ENCODE data around the gene PTK7.

The PTK7 gene

DNA sequence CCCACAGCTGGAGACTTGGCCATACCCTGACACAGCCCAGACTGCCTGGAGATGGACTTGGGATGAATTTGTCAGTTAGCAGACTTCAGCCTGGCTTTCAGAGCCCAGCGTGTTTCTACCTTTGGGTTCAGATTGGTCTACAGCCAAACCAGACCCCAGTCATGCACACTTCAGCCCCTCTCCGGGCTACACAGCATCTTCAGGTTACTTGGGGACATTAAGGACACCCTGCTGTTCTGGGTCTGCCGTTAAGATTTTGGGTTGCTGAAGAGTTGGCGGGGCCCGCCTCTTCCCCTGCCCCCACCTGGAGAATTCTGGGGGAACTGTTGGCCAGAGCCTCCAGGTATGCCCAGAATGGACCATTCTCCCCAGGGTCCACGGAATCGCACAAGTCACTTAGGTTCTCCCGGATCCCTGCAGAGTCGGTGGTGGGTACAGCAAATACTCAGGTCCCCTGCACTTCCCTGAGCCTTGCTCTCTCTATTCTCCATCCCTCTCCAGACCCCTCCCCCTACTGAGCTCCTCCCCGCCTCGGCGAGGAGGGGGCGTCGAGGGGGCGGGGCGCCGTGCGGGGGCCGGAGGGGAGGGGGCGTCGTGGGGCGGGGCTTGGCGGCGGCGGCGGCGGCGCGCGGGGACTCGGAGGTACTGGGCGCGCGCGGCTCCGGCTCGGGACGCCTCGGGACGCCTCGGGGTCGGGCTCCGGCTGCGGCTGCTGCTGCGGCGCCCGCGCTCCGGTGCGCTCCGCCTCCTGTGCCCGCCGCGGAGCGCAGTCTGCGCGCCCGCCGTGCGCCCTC, at the start of gene PTK7:
PTK7 (plus strand) TSS at position 645 of the 794 bp plus-strand sequence. CDS start 175 bp downstream, outside the sequence.
- no peaks in the 10 kb centered on the region for H3K27me3 ChIP-seq (ENCODE audit: insufficient read depth, low read length)
- H3K36me3 ChIP-seq (ENCODE audit: insufficient read depth, low read depth, low read length) = peaks cover 14% of the 10 kb centered on the region; the same call in 1 of the 2 replicates
- H3K4me1 ChIP-seq (ENCODE audit: insufficient read depth, low read length) = peaks cover 27% of the 10 kb centered on the region
- peak within 1 kb of the TSS; percentile 92 for H3K9ac ChIP-seq (ENCODE audit: low read depth, low read length)
- peak within 1 kb of the TSS; percentile 86 for H3K4me3 ChIP-seq (ENCODE audit: low read length)
- no peaks in the 10 kb centered on the region for H3K9me3 ChIP-seq (ENCODE audit: insufficient read depth, low read depth, low read length)
- H3K27ac ChIP-seq (ENCODE audit: low read length) = peak within 1 kb of the TSS; percentile 46

DNA sequence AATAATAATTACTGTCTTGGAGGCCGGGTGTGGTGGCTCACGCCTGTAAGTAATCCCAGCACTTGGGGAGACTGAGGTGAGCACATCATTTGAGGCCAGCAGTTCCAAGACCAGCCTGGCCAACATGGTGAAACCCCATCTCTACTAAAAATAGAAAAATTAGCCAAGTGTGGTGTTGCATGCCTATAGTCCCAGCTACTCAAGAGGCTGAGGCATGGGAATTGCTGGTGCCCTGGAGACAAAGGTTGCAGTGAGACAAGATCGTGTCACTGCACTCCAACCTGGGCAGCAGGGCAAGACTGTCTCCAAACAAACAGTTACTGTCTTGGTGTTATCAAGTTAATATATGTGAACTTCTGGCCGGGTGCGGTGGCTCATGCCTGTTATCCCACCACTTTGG, 49.7 kb upstream of the PTK7 start:
- H3K36me3 ChIP-seq (ENCODE audit: insufficient read depth, low read depth, low read length) = peaks cover 72% of the 10 kb centered on the region
- no peak overlapping the region for H3K4me3 ChIP-seq (ENCODE audit: low read length)
- H3K9ac ChIP-seq (ENCODE audit: low read depth, low read length) = no peak overlapping the region
- H3K4me1 ChIP-seq (ENCODE audit: insufficient read depth, low read length) = no peaks in the 10 kb centered on the region
- H3K27me3 ChIP-seq (ENCODE audit: insufficient read depth, low read length) = no peaks in the 10 kb centered on the region
- no peaks in the 10 kb centered on the region for H3K9me3 ChIP-seq (ENCODE audit: insufficient read depth, low read depth, low read length)
- H3K27ac ChIP-seq (ENCODE audit: low read length) = no peak overlapping the region

DNA sequence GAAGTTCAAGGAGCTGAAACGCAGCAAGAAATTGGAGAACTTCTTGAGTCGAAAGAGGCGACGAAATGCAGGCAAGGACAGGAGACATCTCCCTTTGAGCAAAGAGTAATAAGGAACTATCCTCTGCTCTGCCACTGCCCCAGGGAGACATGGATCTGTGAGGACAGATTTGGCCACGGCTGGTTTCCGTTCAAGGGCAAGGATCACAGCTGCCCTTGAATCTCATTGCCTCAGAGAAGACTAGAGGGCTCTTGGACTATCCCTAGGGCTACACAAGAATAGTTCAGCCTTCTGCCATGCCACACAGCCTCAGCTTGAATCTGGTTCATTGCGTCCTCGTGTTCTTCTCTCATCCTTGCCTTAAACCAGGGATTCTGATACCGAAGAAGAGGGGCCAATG, 47.0 kb upstream of the PTK7 start:
- Histone ChIP-seq H3K27ac (ENCODE audit: low read length) (no peak overlapping the region), H3K4me1 (ENCODE audit: insufficient read depth, low read length) (no peaks in the 10 kb centered on the region), H3K27me3 (ENCODE audit: insufficient read depth, low read length) (no peaks in the 10 kb centered on the region), H3K4me3 (ENCODE audit: low read length) (no peak overlapping the region), H3K36me3 (ENCODE audit: insufficient read depth, low read depth, low read length) (peaks cover 84% of the 10 kb centered on the region), H3K9ac (ENCODE audit: low read depth, low read length) (no peak overlapping the region), H3K9me3 (ENCODE audit: insufficient read depth, low read depth, low read length) (no peaks in the 10 kb centered on the region)

DNA sequence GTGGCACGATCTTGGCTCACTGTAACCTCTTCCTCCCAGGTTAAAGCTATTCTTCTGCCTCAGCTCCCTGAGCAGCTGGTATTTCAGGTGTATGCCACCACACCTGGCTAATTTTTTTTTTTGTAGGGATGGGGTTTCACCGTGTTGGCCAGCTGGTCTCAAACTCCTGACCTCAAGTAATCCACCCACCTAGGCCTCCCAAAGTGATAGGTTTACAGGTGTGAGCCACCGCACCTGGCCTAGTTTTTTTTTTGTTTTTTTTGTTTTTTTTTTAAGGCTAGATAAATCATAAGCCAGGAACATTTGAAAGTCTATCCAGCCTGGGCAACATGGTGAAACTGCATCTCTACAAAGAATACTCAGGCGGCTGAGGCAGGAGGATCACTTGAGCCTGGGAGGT, 43.8 kb upstream of the PTK7 start:
- Histone ChIP-seq H3K36me3 (ENCODE audit: insufficient read depth, low read depth, low read length) (peaks cover 75% of the 10 kb centered on the region), H3K4me1 (ENCODE audit: insufficient read depth, low read length) (no peaks in the 10 kb centered on the region), H3K27ac (ENCODE audit: low read length) (no peak overlapping the region), H3K27me3 (ENCODE audit: insufficient read depth, low read length) (no peaks in the 10 kb centered on the region), H3K9me3 (ENCODE audit: insufficient read depth, low read depth, low read length) (no peaks in the 10 kb centered on the region), H3K4me3 (ENCODE audit: low read length) (no peak overlapping the region), H3K9ac (ENCODE audit: low read depth, low read length) (no peak overlapping the region)

DNA sequence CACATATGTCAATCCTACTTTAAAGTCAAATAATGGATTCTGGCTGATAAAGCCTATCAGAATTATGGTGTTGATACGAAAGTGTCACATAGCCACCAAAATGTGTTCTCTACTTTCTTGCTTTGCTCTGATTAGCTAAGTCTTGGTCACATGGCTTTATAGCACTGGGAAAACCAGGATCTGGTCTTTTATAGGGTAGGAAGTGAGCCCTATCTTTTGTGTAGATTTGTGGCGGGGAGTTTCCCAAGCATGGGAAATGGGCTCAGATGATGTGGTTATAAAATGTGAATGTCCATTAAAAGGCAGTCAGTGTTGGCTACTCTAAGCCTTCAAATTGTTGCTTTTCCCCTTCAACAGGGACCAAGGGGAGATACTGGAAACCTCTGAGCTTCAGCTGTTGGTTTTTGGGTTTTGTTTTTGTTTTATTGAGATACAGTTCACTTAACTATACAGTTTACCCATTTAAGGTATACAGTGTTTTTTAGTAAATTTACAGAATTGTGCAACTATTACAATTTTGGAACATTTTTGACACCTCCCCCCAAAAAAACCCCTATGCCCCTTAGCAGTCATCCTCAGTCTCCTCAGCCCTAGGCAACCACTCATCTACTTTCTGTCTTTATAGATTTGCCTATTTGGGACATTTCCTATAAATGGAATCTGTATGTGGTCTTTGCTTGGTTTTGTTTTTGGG, 42.5 kb upstream of the PTK7 start:
- Histone ChIP-seq H3K27ac (ENCODE audit: low read length) (no peak overlapping the region), H3K9me3 (ENCODE audit: insufficient read depth, low read depth, low read length) (no peaks in the 10 kb centered on the region), H3K9ac (ENCODE audit: low read depth, low read length) (no peak overlapping the region), H3K27me3 (ENCODE audit: insufficient read depth, low read length) (no peaks in the 10 kb centered on the region), H3K4me3 (ENCODE audit: low read length) (no peak overlapping the region), H3K36me3 (ENCODE audit: insufficient read depth, low read depth, low read length) (peaks cover 75% of the 10 kb centered on the region), H3K4me1 (ENCODE audit: insufficient read depth, low read length) (no peaks in the 10 kb centered on the region)

DNA sequence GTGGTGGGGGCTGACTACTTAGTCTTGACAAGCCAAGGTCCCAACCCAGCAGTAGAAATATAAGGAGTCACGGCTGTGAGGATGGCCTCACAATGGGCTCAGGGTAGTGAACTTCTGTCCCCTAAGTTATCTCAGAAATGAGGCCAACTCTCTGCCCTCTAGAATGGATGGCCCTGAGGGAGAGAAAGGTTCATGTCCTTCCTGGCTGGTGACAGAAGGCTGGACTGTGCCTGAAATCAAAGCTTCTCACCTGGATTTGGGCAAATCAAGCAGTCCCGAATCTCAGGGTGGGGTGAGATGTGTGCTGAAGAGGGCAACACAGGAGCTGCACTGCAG, 42.0 kb upstream of the PTK7 start:
- H3K9me3 ChIP-seq (ENCODE audit: insufficient read depth, low read depth, low read length) = no peaks in the 10 kb centered on the region
- peaks cover 75% of the 10 kb centered on the region for H3K36me3 ChIP-seq (ENCODE audit: insufficient read depth, low read depth, low read length)
- H3K4me3 ChIP-seq (ENCODE audit: low read length) = no peak overlapping the region
- no peak overlapping the region for H3K27ac ChIP-seq (ENCODE audit: low read length)
- H3K9ac ChIP-seq (ENCODE audit: low read depth, low read length) = no peak overlapping the region
- no peaks in the 10 kb centered on the region for H3K27me3 ChIP-seq (ENCODE audit: insufficient read depth, low read length)
- no peaks in the 10 kb centered on the region for H3K4me1 ChIP-seq (ENCODE audit: insufficient read depth, low read length)

DNA sequence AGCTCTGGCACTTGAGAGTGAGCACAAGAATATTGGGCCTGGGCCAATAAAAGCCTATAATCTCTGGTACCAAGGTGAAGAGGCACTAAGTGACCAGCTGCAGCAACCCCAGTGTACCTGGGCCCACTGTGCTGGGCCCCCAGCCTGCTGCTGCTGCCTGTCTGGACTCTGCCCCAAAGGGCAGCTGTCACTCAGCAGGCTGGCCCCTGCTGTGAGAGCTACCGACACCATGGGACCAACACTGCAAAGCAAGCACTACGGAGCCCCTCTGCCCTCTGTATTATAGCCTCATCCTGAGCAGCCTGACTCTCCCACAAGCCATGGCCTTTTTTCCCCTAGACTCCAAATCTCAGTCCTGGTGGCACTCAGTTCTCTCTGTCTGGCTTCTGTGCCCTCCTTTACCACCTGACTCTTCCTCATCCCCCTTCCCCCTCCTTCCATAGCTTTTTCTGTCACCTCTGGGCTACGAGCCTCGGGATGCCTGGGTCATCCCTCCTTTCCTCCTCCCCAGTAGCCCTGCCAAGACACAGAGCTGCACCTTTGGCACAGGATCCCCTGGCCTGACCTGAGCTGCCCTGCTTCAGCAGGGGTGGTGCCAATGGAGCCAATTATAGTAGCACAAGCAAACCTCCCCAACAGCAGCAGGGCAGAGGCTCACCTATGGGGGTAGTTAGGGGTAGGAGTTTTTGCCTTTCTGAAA, 40.5 kb upstream of the PTK7 start:
- Histone ChIP-seq H3K9ac (ENCODE audit: low read depth, low read length) (no peak overlapping the region), H3K4me1 (ENCODE audit: insufficient read depth, low read length) (no peaks in the 10 kb centered on the region), H3K9me3 (ENCODE audit: insufficient read depth, low read depth, low read length) (no peaks in the 10 kb centered on the region), H3K27ac (ENCODE audit: low read length) (no peak overlapping the region), H3K4me3 (ENCODE audit: low read length) (no peak overlapping the region), H3K27me3 (ENCODE audit: insufficient read depth, low read length) (no peaks in the 10 kb centered on the region), H3K36me3 (ENCODE audit: insufficient read depth, low read depth, low read length) (peaks cover 67% of the 10 kb centered on the region)

DNA sequence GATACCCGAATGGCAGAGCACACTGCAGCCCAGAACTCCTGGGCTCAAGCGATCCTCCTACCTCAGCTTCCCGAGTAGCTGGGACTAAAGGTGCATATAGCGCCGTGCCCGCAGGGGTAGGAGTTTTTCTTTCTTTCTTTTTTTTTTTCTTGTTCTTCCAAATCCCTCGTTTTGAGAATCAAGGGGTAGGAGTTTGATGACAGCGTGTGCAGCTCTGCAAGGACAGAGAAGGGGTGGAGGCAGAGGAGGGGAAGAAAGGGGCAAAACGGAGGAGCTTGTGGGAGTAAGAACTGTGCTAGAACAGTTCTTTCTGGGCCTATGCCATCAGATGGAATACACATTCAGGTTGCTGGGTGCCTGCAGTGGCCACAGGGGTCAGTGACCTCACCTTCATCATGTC, 39.4 kb upstream of the PTK7 start:
- Histone ChIP-seq H3K4me3 (ENCODE audit: low read length) (no peak overlapping the region), H3K9me3 (ENCODE audit: insufficient read depth, low read depth, low read length) (no peaks in the 10 kb centered on the region), H3K27me3 (ENCODE audit: insufficient read depth, low read length) (no peaks in the 10 kb centered on the region), H3K36me3 (ENCODE audit: insufficient read depth, low read depth, low read length) (peaks cover 69% of the 10 kb centered on the region), H3K27ac (ENCODE audit: low read length) (no peak overlapping the region), H3K9ac (ENCODE audit: low read depth, low read length) (no peak overlapping the region), H3K4me1 (ENCODE audit: insufficient read depth, low read length) (no peaks in the 10 kb centered on the region)

DNA sequence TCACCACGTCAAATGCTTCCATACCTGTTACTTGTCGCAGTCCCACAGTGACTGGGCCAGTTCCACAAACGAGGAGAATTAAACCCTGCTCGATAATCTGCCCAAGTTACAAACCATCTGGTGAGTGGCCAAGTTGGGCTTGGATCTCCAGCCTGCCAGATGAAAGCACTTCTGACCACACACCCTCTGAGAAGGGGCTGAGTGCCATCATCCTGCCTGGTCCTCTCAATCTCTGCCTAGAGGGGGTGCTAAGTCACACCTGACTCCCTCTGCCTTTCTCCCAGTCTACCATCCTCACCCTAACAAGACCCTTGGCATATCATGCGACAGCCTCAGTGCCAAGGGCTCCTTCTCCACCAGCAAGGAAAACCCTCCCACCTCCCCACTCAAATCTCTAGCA, 38.9 kb upstream of the PTK7 start:
- H3K36me3 ChIP-seq (ENCODE audit: insufficient read depth, low read depth, low read length) = peaks cover 64% of the 10 kb centered on the region
- H3K4me1 ChIP-seq (ENCODE audit: insufficient read depth, low read length) = no peaks in the 10 kb centered on the region
- H3K9me3 ChIP-seq (ENCODE audit: insufficient read depth, low read depth, low read length) = no peaks in the 10 kb centered on the region

DNA sequence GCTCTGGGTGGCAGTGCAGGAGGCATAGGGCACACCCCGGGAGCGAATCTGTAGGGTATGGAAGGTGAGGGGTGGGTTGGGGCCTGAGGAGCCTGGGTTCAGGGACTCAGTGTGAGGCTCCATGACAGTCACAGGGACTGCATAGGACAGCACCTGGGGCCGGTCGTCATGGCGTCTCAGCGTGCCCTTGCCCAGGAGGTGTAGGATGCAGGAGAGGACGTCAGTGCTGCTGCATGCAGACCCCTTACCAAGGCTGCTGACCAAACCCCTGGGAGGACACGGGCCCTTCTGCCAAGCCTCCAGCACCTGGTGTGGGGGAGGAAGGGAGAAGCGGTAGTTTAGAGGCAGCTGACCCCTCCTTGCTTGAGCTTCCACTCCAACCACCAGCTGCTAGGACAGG, 38.4 kb upstream of the PTK7 start:
- Histone ChIP-seq H3K36me3 (ENCODE audit: insufficient read depth, low read depth, low read length) (peaks cover 62% of the 10 kb centered on the region), H3K4me1 (ENCODE audit: insufficient read depth, low read length) (no peaks in the 10 kb centered on the region), H3K9ac (ENCODE audit: low read depth, low read length) (no peak overlapping the region), H3K9me3 (ENCODE audit: insufficient read depth, low read depth, low read length) (no peaks in the 10 kb centered on the region), H3K4me3 (ENCODE audit: low read length) (no peak overlapping the region), H3K27me3 (ENCODE audit: insufficient read depth, low read length) (no peaks in the 10 kb centered on the region), H3K27ac (ENCODE audit: low read length) (no peak overlapping the region)

More for the DNA sequence above, 38.9 kb upstream of the PTK7 start:
- no peak overlapping the region for H3K9ac ChIP-seq (ENCODE audit: low read depth, low read length)
- H3K27ac ChIP-seq (ENCODE audit: low read length) = no peak overlapping the region
- no peak overlapping the region for H3K4me3 ChIP-seq (ENCODE audit: low read length)
- no peaks in the 10 kb centered on the region for H3K27me3 ChIP-seq (ENCODE audit: insufficient read depth, low read length)

DNA sequence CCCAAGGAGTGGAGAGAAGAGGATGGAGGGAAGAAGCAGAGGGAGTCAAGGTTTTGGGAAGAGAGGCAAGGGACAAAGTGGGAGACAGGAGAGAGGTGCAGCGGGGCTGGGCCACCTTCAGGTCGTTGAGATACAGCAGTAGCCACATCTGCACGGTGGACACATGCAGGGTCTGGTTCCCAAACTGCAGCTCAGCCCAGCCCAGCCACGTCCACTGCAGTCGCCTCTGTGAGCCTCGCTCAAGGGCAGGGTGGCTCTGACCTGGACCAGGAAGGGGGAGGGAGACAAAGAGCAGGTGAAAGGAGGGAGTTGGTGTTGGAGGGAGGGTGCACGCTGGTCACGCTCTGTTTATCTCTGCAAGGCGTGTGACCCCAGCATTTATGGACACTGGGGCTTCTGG, 37.4 kb upstream of the PTK7 start:
- no peak overlapping the region for H3K27ac ChIP-seq (ENCODE audit: low read length)
- H3K4me1 ChIP-seq (ENCODE audit: insufficient read depth, low read length) = no peaks in the 10 kb centered on the region
- peaks cover 64% of the 10 kb centered on the region for H3K36me3 ChIP-seq (ENCODE audit: insufficient read depth, low read depth, low read length)

More for the DNA sequence above, 37.4 kb upstream of the PTK7 start:
- no peak overlapping the region for H3K9ac ChIP-seq (ENCODE audit: low read depth, low read length)
- H3K4me3 ChIP-seq (ENCODE audit: low read length) = no peak overlapping the region
- no peaks in the 10 kb centered on the region for H3K9me3 ChIP-seq (ENCODE audit: insufficient read depth, low read depth, low read length)
- H3K27me3 ChIP-seq (ENCODE audit: insufficient read depth, low read length) = no peaks in the 10 kb centered on the region

All from iPS-20b (cell line).